Lung (tissue), 12 donors: ENCODE data around the gene PADI2. TPM values are rescaled to one million over a fixed set of nuclear protein-coding genes. Genes with fewer than 3 reads are reported as not detected.

Experiments
- ATAC-seq: fragments of 200-7000 bp; cut with Tn5 transposase; one replicate; pipeline ENCODE4 v1.9.1; 2020; ENCODE audit warnings: moderate number of reproducible peaks; ENCODE audit not compliant: insufficient read depth, low FRiP score
- DNase-seq, 3 donors: peaks; one replicate each; pipeline ENCODE4 v3.0.0-alpha.2; 2013 to 2017
- H3K27ac ChIP-seq, 2 donors: one replicate each; pipeline ENCODE4 v1.5.1; 2013; ENCODE audit warnings: mild to moderate bottlenecking in 2 of 2, moderate library complexity in 2 of 2, control low read depth in 1 of 2, inconsistent platforms in 1 of 2, low read depth in 1 of 2, low read length in 1 of 2
- H3K27me3 ChIP-seq, 3 donors: one replicate each; pipeline ENCODE4 v1.5.1; 2013; ENCODE audit warnings: low read length in 2 of 3; ENCODE audit not compliant: control insufficient read depth in 3 of 3, insufficient read depth in 3 of 3
- H3K36me3 ChIP-seq, 4 donors: one replicate each; pipeline ENCODE4 v1.5.1; 2013; ENCODE audit warnings: low read length in 4 of 4, mild to moderate bottlenecking in 1 of 4, moderate library complexity in 1 of 4; ENCODE audit not compliant: control insufficient read depth in 4 of 4, insufficient read depth in 4 of 4
- H3K4me1 ChIP-seq, 5 donors: one replicate each; pipeline ENCODE4 v1.5.1; 2013; ENCODE audit warnings: low read length in 5 of 5, mild to moderate bottlenecking in 2 of 5, moderate library complexity in 1 of 5; ENCODE audit not compliant: control insufficient read depth in 5 of 5, insufficient read depth in 5 of 5
- H3K4me3 ChIP-seq: one replicate; pipeline ENCODE4 v1.5.1; 2013; ENCODE audit warnings: mild to moderate bottlenecking, control low read depth, moderate library complexity
- H3K9ac ChIP-seq, 2 donors: one replicate each; pipeline ENCODE4 v1.5.1; 2013; ENCODE audit warnings: low read length in 2 of 2, control low read depth in 1 of 2; ENCODE audit not compliant: insufficient read depth in 1 of 2
- H3K9me3 ChIP-seq, 4 donors: one replicate each; pipeline ENCODE4 v1.5.1; 2013; ENCODE audit warnings: low read length in 3 of 4, mild to moderate bottlenecking in 1 of 4, moderate library complexity in 1 of 4; ENCODE audit not compliant: control insufficient read depth in 4 of 4, insufficient read depth in 3 of 4
- WGBS, 2 donors: extraction: QIAGEN DNeasy Blood & Tissue Kit; methylation state at CpG; one replicate each; pipeline ENCODE4 v1.1.7; 2013; 5-methylcytosine and 5-hydroxymethylcytosine counted together
- polyA plus RNA-seq, 2 donors: library from polyadenylated mRNA; stranded (reverse); fragments of 200-250 nt; gene quantifications; one replicate each; pipeline ENCODE4 v1.2.1, GENCODE V29; 2013
- total RNA-seq, 2 donors: library from RNA; depleted of rRNA in 1 of 2; stranded (reverse); fragments of >200 nt in 1 of 2; gene quantifications; one replicate each; pipeline ENCODE4 v1.2.1, GENCODE V29; 2014 to 2021
- TF ChIP-seq, protein P1 (sequence below): IDR thresholded peaks from 2 replicates; pipeline ENCODE4 v1.5.1; 2012; ENCODE audit warnings: mild to moderate bottlenecking; ENCODE audit errors: control extremely low read depth, extremely low read depth
- donor health status: control.
- donor health status: control.
- donor health status: Bipolar disorder and iron deficiency.
- donor health status: healthy.
- donor health status: DM: yes; HTN: yes; CAD: no.

PADI2 gene
- total and polyA plus RNA-seq, 4 donors, result 1.2 to 12.8 (median 3.4) TPM

DNA sequence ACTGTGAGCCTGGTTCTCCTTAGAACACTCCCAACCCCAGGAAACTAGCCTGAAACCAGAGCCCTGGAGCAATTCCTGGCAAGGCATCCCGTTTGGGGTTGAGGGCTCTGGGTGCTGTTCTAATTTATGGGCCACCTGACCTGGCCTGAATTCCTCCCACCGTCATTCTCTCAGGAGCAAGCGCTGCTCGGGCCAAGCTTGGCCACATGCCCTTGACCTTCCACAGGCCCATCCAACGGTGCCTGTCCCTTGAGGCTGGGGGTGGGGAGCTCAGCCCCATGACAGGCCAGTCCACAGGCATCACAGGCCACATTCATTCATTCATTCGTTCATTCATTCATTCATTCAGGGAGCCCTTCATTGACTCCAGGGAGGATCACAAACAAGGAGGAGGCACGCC lies 5.3 kb downstream of the PADI2 start:
- TF ChIP-seq, protein P1, sequence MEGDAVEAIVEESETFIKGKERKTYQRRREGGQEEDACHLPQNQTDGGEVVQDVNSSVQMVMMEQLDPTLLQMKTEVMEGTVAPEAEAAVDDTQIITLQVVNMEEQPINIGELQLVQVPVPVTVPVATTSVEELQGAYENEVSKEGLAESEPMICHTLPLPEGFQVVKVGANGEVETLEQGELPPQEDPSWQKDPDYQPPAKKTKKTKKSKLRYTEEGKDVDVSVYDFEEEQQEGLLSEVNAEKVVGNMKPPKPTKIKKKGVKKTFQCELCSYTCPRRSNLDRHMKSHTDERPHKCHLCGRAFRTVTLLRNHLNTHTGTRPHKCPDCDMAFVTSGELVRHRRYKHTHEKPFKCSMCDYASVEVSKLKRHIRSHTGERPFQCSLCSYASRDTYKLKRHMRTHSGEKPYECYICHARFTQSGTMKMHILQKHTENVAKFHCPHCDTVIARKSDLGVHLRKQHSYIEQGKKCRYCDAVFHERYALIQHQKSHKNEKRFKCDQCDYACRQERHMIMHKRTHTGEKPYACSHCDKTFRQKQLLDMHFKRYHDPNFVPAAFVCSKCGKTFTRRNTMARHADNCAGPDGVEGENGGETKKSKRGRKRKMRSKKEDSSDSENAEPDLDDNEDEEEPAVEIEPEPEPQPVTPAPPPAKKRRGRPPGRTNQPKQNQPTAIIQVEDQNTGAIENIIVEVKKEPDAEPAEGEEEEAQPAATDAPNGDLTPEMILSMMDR, result no peak
- Histone ChIP-seq H3K4me1 (peaks cover 0 to 14% (median 0%) of the 10 kb centered on the region in 5 donors), H3K4me3 (no peak overlapping the region), H3K27ac (no peak overlapping the region), H3K36me3 (no peaks in the 10 kb centered on the region), H3K27me3 (peaks cover 0 to 20% (median 18%) of the 10 kb centered on the region in 3 donors), H3K9ac (no peak overlapping the region), H3K9me3 (no peaks in the 10 kb centered on the region)
- 44 to 70% methylated on average over 7 of the region's 7 CpGs for WGBS, 2 donors
- DNase-seq (no peak), ATAC-seq (no peak)

DNA sequence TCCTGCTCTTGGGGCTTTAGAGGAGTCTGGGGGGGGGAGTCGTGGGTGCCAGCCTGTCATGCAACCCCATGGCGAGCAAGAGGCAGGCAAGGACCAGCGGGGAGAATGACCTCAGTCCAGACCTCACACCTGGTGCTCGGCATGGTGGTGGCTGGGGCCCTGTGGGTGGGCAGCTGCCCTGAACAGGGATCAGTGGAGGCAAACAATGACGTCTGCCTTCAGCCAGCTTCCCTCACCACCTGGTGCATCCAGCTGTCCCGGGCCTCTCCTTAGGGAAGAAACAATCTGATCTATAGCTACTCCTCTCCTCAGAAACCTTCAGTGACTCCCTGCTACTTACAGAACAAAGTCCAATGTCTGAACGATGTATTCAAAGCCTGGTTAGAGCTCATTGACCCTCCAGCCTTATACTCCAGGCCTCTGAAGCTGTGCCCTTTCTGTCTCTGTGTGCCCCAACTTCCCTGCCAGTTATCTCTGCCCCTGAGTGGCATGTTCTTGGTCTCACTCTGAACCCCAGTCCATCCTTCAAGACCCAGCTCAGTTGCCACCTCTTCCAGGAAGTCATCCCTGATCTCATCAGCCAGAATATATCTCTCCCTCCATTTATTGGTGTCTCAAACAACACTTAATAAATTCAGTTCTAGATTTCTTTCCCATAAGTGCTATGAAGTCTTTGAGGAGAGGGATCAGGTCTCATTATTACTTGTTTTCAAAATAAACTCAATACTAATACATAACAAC lies 6.6 kb downstream of the PADI2 start:
- H3K36me3 ChIP-seq, result no peaks in the 10 kb centered on the region
- H3K27me3 ChIP-seq, result peaks cover 0 to 7% (median 5%) of the 10 kb centered on the region in 3 donors
- ATAC-seq (no peak), DNase-seq (no peak)
- no peak overlapping the region for H3K9ac ChIP-seq
- no peaks in the 10 kb centered on the region for H3K9me3 ChIP-seq
- no peak overlapping the region for H3K27ac ChIP-seq
- H3K4me1 ChIP-seq, result peaks cover 0 to 10% (median 0%) of the 10 kb centered on the region in 5 donors
- 66 to 70% methylated on average over 7 of the region's 7 CpGs for WGBS, 2 donors
- TF ChIP-seq, protein P1, result no peak
- H3K4me3 ChIP-seq, result no peak overlapping the region

DNA sequence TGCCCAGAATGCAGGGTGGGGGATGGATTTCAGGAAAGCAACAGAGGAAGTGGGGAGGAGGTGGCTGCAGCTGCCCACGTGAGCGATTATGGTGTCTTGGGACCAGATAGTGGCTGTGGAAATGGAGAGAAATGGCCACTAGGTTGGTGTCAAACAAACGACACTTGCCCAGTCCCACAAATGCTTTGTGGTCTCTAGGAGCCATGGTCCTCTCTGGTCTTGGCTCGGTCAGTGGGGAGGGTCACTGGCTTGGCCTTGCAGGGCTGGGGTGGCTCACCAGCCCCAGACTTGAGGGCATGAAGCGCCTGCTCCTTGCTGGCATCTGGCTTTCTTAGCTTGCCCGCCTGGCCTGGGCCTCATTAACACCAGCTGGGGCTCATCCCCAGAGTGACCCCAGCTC lies 7.2 kb downstream of the PADI2 start:
- H3K27ac ChIP-seq, result no peak overlapping the region
- 68 to 74% methylated on average over 6 of the region's 6 CpGs for WGBS, 2 donors
- no peak overlapping the region for H3K9ac ChIP-seq
- peaks cover 0 to 4% (median 2%) of the 10 kb centered on the region in 3 donors for H3K27me3 ChIP-seq
- H3K9me3 ChIP-seq, result no peaks in the 10 kb centered on the region
- H3K36me3 ChIP-seq, result no peaks in the 10 kb centered on the region
- TF ChIP-seq, protein P1, result no peak
- H3K4me1 ChIP-seq, result peaks cover 0 to 10% (median 0%) of the 10 kb centered on the region in 5 donors
- DNase-seq, result no peak
- ATAC-seq, result no peak
- no peak overlapping the region for H3K4me3 ChIP-seq

DNA sequence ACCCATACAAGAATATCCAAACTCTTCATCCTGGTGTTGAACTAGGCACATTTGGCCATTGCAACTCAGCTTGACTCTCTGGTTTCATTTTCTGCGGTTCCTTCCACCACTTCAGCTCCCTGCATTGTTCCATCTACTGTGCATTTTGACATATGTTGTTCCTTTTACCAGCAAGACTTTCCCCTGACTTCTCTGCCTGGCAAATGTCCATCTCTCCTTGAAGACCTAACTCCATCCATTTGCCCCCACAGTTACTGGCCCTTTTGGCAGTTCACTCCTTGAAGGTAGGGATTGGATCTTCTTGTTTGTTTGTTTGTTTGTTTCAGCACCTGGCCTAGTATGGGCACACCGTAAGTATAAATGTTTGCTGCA lies 8.7 kb downstream of the PADI2 start:
- no peak overlapping the region for H3K27ac ChIP-seq

More for the DNA sequence above, 8.7 kb downstream of the PADI2 start:
- Histone ChIP-seq H3K4me1 (peaks cover 0 to 15% (median 0%) of the 10 kb centered on the region in 5 donors), H3K36me3 (no peaks in the 10 kb centered on the region), H3K9ac (no peak overlapping the region), H3K27me3 (no peaks in the 10 kb centered on the region), H3K4me3 (no peak overlapping the region), H3K9me3 (no peaks in the 10 kb centered on the region)
- no peak for ATAC-seq
- 68 to 79% methylated on average over 2 of the region's 2 CpGs for WGBS, 2 donors
- no peak for DNase-seq
- TF ChIP-seq, protein P1, result no peak
